ENCODE results near the gene PCSK5. TPM values are rescaled to one million over a fixed set of nuclear protein-coding genes. Genes with fewer than 3 reads are reported as not detected.

Gene PCSK5
- total RNA-seq, 4 donors from 2014 or later: 22.0 to 37.4 (median 27.8) TPM

GRCh38 chr9:75964427-75964826, 74.0 kb downstream of the PCSK5 start:
- no peak overlapping the region for H3K27ac ChIP-seq (replicated peaks in 1 of 4)
- TF ChIP-seq CTCF (IDR thresholded peaks at IDR 0.05) (no peak), EP300 (IDR thresholded peaks at IDR 0.05) (no peak), POLR2A (IDR thresholded peaks at IDR 0.05; ENCODE audit: low read depth) (no peak), POLR2AphosphoS5 (IDR thresholded peaks at IDR 0.05) (no peak)
- no peaks in the 10 kb centered on the region for H3K9me3 ChIP-seq
- H3K4me1 ChIP-seq: peaks cover 18 to 34% (median 28%) of the 10 kb centered on the region in 4 donors
- H3K4me3 ChIP-seq: no peak overlapping the region
- no peak for DNase-seq (ENCODE audit: extremely low spot score)
- WGBS: 93% methylated on average over 4 of the region's 4 CpGs
- intact Hi-C loops (cut with DNase I): no loop called here
- H3K36me3 ChIP-seq: no peaks in the 10 kb centered on the region
- no peaks in the 10 kb centered on the region for H3K27me3 ChIP-seq

GRCh38 chr9:75965231-75965630, 74.8 kb downstream of the PCSK5 start:
- intact Hi-C loops (cut with DNase I): no loop called here
- Histone ChIP-seq H3K4me3 (no peak overlapping the region), H3K27ac (replicated peaks in 1 of 4) (no peak overlapping the region), H3K9me3 (no peaks in the 10 kb centered on the region), H3K36me3 (no peaks in the 10 kb centered on the region), H3K27me3 (no peaks in the 10 kb centered on the region), H3K4me1 (peaks cover 18 to 34% (median 28%) of the 10 kb centered on the region in 4 donors)
- no peak for TF ChIP-seq POLR2A (IDR thresholded peaks at IDR 0.05; ENCODE audit: low read depth)
- TF ChIP-seq POLR2AphosphoS5 (IDR thresholded peaks at IDR 0.05): no peak
- no peak for TF ChIP-seq EP300 (IDR thresholded peaks at IDR 0.05)
- no peak for TF ChIP-seq CTCF (IDR thresholded peaks at IDR 0.05)
- 88% methylated on average over 4 of the region's 4 CpGs for WGBS
- DNase-seq (ENCODE audit: extremely low spot score): no peak

GRCh38 chr9:75967556-75967955, 77.1 kb downstream of the PCSK5 start:
- no peak for DNase-seq (ENCODE audit: extremely low spot score)
- Histone ChIP-seq H3K4me1 (peaks cover 14 to 25% (median 20%) of the 10 kb centered on the region in 4 donors), H3K9me3 (no peaks in the 10 kb centered on the region), H3K4me3 (no peak overlapping the region), H3K27me3 (no peaks in the 10 kb centered on the region), H3K27ac (replicated peaks in 1 of 4) (no peak overlapping the region), H3K36me3 (no peaks in the 10 kb centered on the region)
- 91% methylated on average over 7 of the region's 7 CpGs for WGBS
- intact Hi-C loops (cut with DNase I): no loop called here
- TF ChIP-seq CTCF (IDR thresholded peaks at IDR 0.05) (no peak), EP300 (IDR thresholded peaks at IDR 0.05) (no peak)

GRCh38 chr9:75974016-75974766, 83.7 kb downstream of the PCSK5 start:
- peak overlapping the region in 2 of 4 donors; percentile 8 to 30 for H3K27ac ChIP-seq (replicated peaks in 1 of 4)
- DNase-seq (ENCODE audit: extremely low spot score): no peak
- H3K4me3 ChIP-seq: no peak overlapping the region
- H3K9me3 ChIP-seq: no peaks in the 10 kb centered on the region
- peaks cover 0 to 27% (median 20%) of the 10 kb centered on the region in 4 donors for H3K4me1 ChIP-seq
- 85% methylated on average over 15 of the region's 16 CpGs for WGBS
- H3K27me3 ChIP-seq: no peaks in the 10 kb centered on the region
- TF ChIP-seq POLR2A (IDR thresholded peaks at IDR 0.05; ENCODE audit: low read depth) (no peak), CTCF (IDR thresholded peaks at IDR 0.05) (no peak), POLR2AphosphoS5 (IDR thresholded peaks at IDR 0.05) (no peak), EP300 (IDR thresholded peaks at IDR 0.05) (no peak)
- H3K36me3 ChIP-seq: no peaks in the 10 kb centered on the region
- intact Hi-C loops (cut with DNase I): no loop called here

- H3K4me1 ChIP-seq: peaks cover 0 to 27% (median 20%) of the 10 kb centered on the region in 4 donors
- 86% methylated on average over 2 of the region's 2 CpGs for WGBS
- no peaks in the 10 kb centered on the region for H3K27me3 ChIP-seq
- no peak overlapping the region for H3K4me3 ChIP-seq
- H3K9me3 ChIP-seq: no peaks in the 10 kb centered on the region
- H3K36me3 ChIP-seq: no peaks in the 10 kb centered on the region
- H3K27ac ChIP-seq (replicated peaks in 1 of 4): no peak overlapping the region
- intact Hi-C loops (cut with DNase I): no loop called here
- no peak for DNase-seq (ENCODE audit: extremely low spot score)
- TF ChIP-seq POLR2AphosphoS5 (IDR thresholded peaks at IDR 0.05) (no peak), CTCF (IDR thresholded peaks at IDR 0.05) (no peak), EP300 (IDR thresholded peaks at IDR 0.05) (no peak)
These were observed 84.6 kb downstream of the PCSK5 start for GRCh38 chr9:75975071-75975470.
